Endodermal cell (in vitro differentiated cells): ENCODE results near the gene CYB561D2. TPM values are rescaled to one million over a fixed set of nuclear protein-coding genes. Genes with fewer than 3 reads are reported as not detected.

Source experiments
- DNase-seq: peaks from one replicate; pipeline ENCODE4 v3.0.0-alpha.2; 2017
- H3K27ac ChIP-seq: 2 replicates; pipeline ENCODE4 v1.5.1; 2013; ENCODE audit warnings: mild to moderate bottlenecking, low read depth, low read length, moderate library complexity
- H3K27me3 ChIP-seq: 2 replicates; pipeline ENCODE4 v1.6.1; 2013; ENCODE audit warnings: mild to moderate bottlenecking, low read length, moderate library complexity; ENCODE audit not compliant: insufficient read depth, control insufficient read depth, poor library complexity, severe bottlenecking
- H3K36me3 ChIP-seq: 2 replicates; pipeline ENCODE4 v1.7.0; 2013; ENCODE audit warnings: mild to moderate bottlenecking, low read length, moderate library complexity; ENCODE audit not compliant: control insufficient read depth, insufficient read depth
- H3K4me1 ChIP-seq: one replicate; pipeline ENCODE4 v1.7.0; 2013; ENCODE audit warnings: low read length; ENCODE audit not compliant: control insufficient read depth, insufficient read depth
- H3K4me3 ChIP-seq: 2 replicates; pipeline ENCODE4 v1.5.1; 2013; ENCODE audit warnings: mild to moderate bottlenecking, low read length, moderate library complexity
- H3K9ac ChIP-seq: 2 replicates; pipeline ENCODE4 v1.6.1; 2013; ENCODE audit warnings: mild to moderate bottlenecking, low read length, moderate library complexity; ENCODE audit not compliant: poor library complexity, severe bottlenecking; ENCODE audit errors: extremely low read depth
- H3K9me3 ChIP-seq: 2 replicates; pipeline ENCODE4 v1.6.1; 2013; ENCODE audit warnings: mild to moderate bottlenecking, low read length, moderate library complexity; ENCODE audit not compliant: control insufficient read depth
- H3K27ac Mint-ChIP-seq: 2 replicates; pipeline ENCODE4 v1.8.0; 2020; ENCODE audit warnings: mixed read lengths
- H3K27me3 Mint-ChIP-seq: 2 replicates; pipeline ENCODE4 v1.8.0; 2021; ENCODE audit warnings: mild to moderate bottlenecking, mixed read lengths; ENCODE audit not compliant: insufficient read depth
- H3K36me3 Mint-ChIP-seq: 2 replicates; pipeline ENCODE4 v1.8.0; 2020; ENCODE audit warnings: low read depth, mixed read lengths
- H3K4me1 Mint-ChIP-seq: 2 replicates; pipeline ENCODE4 v1.8.0; 2020; ENCODE audit warnings: mixed read lengths
- H3K4me3 Mint-ChIP-seq: 2 replicates; pipeline ENCODE4 v1.8.0; 2020; ENCODE audit warnings: mild to moderate bottlenecking, moderate library complexity, mixed read lengths
- H3K9me3 Mint-ChIP-seq: 2 replicates; pipeline ENCODE4 v1.8.0; 2020; ENCODE audit warnings: mild to moderate bottlenecking, mixed read lengths
- CTCF ChIP-seq: fragments of 200-600 bp; sonication (generic); conservative IDR thresholded peaks from 2 replicates; pipeline ENCODE4 v1.5.0; 2021; ENCODE audit warnings: antibody characterized with exemption, mild to moderate bottlenecking
- WGBS, 2 experiments: methylation state at CpG; one replicate each; pipeline versions ENCODE4 v1.1.5 to v1.1.7; 2013; ENCODE audit warnings: missing lambda C conversion rate in 2 of 2, mixed read lengths in 1 of 2; ENCODE audit not compliant: insufficient coverage in 1 of 2, insufficient read length in 1 of 2; 5-methylcytosine and 5-hydroxymethylcytosine counted together
- total RNA-seq, 2 donors: library from RNA; stranded (reverse); fragmentation: NEBNext Ultra II Directional in 1 of 2; extraction: Animal tissue kit (Norgen Biotek cat#: 25700) in 1 of 2; gene quantifications; 2 replicates in 1 of 2; 3 replicates in 1 of 2; pipeline ENCODE4 v1.2.1, GENCODE V29; 2021

The CYB561D2 gene
- total RNA-seq, 2 donors from 2014 or later = 8.5 to 14.6 TPM

GRCh38 chr3:50364573-50365079 is 14.0 kb downstream of the CYB561D2 start:
- H3K27me3 Mint-ChIP-seq = peaks cover 11% of the 10 kb centered on the region
- H3K9ac ChIP-seq = no peak overlapping the region
- peak; percentile 83 for DNase-seq
- 20 to 29% methylated on average over 24 to 48 of the region's 48 CpGs for WGBS, 2 experiments
- peak overlapping the region; percentile 70 for H3K27ac ChIP-seq
- H3K4me3 Mint-ChIP-seq = peak overlapping the region; percentile 61
- no peaks in the 10 kb centered on the region for H3K9me3 ChIP-seq
- H3K4me1 ChIP-seq = no peaks in the 10 kb centered on the region
- no peak overlapping the region for H3K4me3 ChIP-seq
- no peak for TF ChIP-seq CTCF
- no peaks in the 10 kb centered on the region for H3K36me3 Mint-ChIP-seq
- no peak overlapping the region for H3K27ac Mint-ChIP-seq
- H3K9me3 Mint-ChIP-seq = no peaks in the 10 kb centered on the region
- H3K36me3 ChIP-seq = no peaks in the 10 kb centered on the region
- peaks cover 13% of the 10 kb centered on the region for H3K27me3 ChIP-seq
- H3K4me1 Mint-ChIP-seq = no peaks in the 10 kb centered on the region

- 0 to 7% methylated on average over 12 to 53 of the region's 53 CpGs for WGBS, 2 experiments
- peak overlapping the region; percentile 70 for H3K27ac ChIP-seq
- no peaks in the 10 kb centered on the region for H3K9me3 ChIP-seq
- no peaks in the 10 kb centered on the region for H3K36me3 ChIP-seq
- Mint-ChIP-seq H3K36me3 (no peaks in the 10 kb centered on the region), H3K27ac (peak overlapping the region; percentile 44), H3K27me3 (peaks cover 11% of the 10 kb centered on the region), H3K9me3 (no peaks in the 10 kb centered on the region), H3K4me1 (no peaks in the 10 kb centered on the region), H3K4me3 (peak overlapping the region; percentile 61)
- peak; percentile 46 for TF ChIP-seq CTCF
- H3K9ac ChIP-seq = peak overlapping the region; percentile 60
- H3K4me3 ChIP-seq = peak overlapping the region; percentile 84
- no peaks in the 10 kb centered on the region for H3K4me1 ChIP-seq
- H3K27me3 ChIP-seq = peaks cover 13% of the 10 kb centered on the region
- peak; percentile 98 for DNase-seq
These were observed 14.6 kb downstream of the CYB561D2 start for GRCh38 chr3:50365080-50365841.

DNA sequence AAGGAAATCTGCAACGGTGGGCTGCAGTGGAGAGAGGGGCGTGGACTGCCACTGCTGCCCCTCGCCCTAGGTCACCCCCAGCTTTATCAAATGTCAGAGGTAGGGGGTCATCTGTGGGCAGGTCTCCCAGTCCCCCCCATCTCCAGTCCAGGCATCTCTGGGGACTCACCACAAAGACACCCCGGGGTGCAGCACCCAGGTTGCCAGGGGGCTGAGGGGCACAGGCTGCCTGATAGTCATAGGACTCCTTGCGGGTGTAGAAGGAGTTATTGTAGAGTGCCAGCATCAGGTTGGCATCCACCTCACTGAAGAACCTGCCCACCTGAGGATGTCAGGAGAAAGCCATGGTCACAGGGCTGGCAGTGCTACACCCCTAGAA is 15.2 kb downstream of the CYB561D2 start:
- H3K9me3 ChIP-seq = no peaks in the 10 kb centered on the region
- Mint-ChIP-seq H3K4me1 (peaks cover 2% of the 10 kb centered on the region), H3K36me3 (no peaks in the 10 kb centered on the region), H3K4me3 (peak overlapping the region; percentile 61), H3K9me3 (no peaks in the 10 kb centered on the region), H3K27me3 (peaks cover 11% of the 10 kb centered on the region), H3K27ac (no peak overlapping the region)
- peaks cover 2% of the 10 kb centered on the region for H3K4me1 ChIP-seq
- H3K4me3 ChIP-seq = peak overlapping the region; percentile 84
- no peak for DNase-seq
- peaks cover 13% of the 10 kb centered on the region for H3K27me3 ChIP-seq
- no peak for TF ChIP-seq CTCF
- H3K36me3 ChIP-seq = no peaks in the 10 kb centered on the region
- 79 to 100% methylated on average over 2 to 5 of the region's 5 CpGs for WGBS, 2 experiments
- H3K9ac ChIP-seq = no peak overlapping the region
- H3K27ac ChIP-seq = no peak overlapping the region
